GM12878 (cell line): ENCODE measurements around the gene NEURL4. TPM values are rescaled to one million over a fixed set of nuclear protein-coding genes. Genes with fewer than 3 reads are reported as not detected.

ENCODE experiments used
- FOS ChIP-seq: IDR thresholded peaks from 3 replicates; pipeline ENCODE4 v1.6.1; 2011; ENCODE audit warnings: borderline replicate concordance; ENCODE audit not compliant: insufficient read length; ENCODE audit errors: extremely low read depth
- FOXK2 ChIP-seq: fragments of 450-650 bp; IDR thresholded peaks from 2 replicates; pipeline ENCODE4 v1.6.1; 2017; ENCODE audit warnings: mild to moderate bottlenecking, moderate library complexity
- HDGF ChIP-seq: fragments of 450-650 bp; IDR thresholded peaks from 2 replicates; pipeline ENCODE4 v1.6.1; 2016; ENCODE audit warnings: antibody characterized with exemption
- JUND ChIP-seq: IDR thresholded peaks from 2 replicates; pipeline ENCODE4 v1.6.1; 2012; ENCODE audit warnings: low read depth, mild to moderate bottlenecking, low read length, improper control_type of control experiment, moderate library complexity
- KAT2A ChIP-seq: conservative IDR thresholded peaks from 2 replicates; pipeline ENCODE4 v1.6.1; 2011; ENCODE audit warnings: low read depth, low read length; ENCODE audit not compliant: control insufficient read depth
- MEF2B ChIP-seq: fragments of 450-650 bp; IDR thresholded peaks from 2 replicates; pipeline ENCODE4 v1.6.1; 2018; ENCODE audit warnings: mild to moderate bottlenecking, moderate library complexity; ENCODE audit not compliant: partially characterized antibody, poor library complexity, severe bottlenecking
- MYC ChIP-seq: IDR thresholded peaks from 2 replicates; pipeline ENCODE4 v1.6.1; 2011; ENCODE audit warnings: mild to moderate bottlenecking, low read length, moderate library complexity, inconsistent platforms; ENCODE audit not compliant: insufficient read depth, insufficient replicate concordance, insufficient read length, severe bottlenecking
- POLR2AphosphoS5 ChIP-seq: IDR thresholded peaks from 2 replicates; pipeline ENCODE4 v1.6.1; 2011; ENCODE audit warnings: mild to moderate bottlenecking, low read length, inconsistent platforms
- SMARCA5 ChIP-seq: fragments of 450-650 bp; IDR thresholded peaks from 2 replicates; pipeline ENCODE4 v1.6.1; 2017; ENCODE audit warnings: mild to moderate bottlenecking
- YY1 ChIP-seq: IDR thresholded peaks from 2 replicates; pipeline ENCODE4 v1.6.1; 2011; ENCODE audit warnings: low read depth, mild to moderate bottlenecking, low read length
- ZBED1 ChIP-seq: IDR thresholded peaks from 2 replicates; pipeline ENCODE4 v1.6.1; 2016; ENCODE audit warnings: borderline replicate concordance
- polyA plus RNA-seq, 11 experiments: library from polyadenylated mRNA; depleted of rRNA in 4 of 11; unstranded in 6 of 11; stranded (reverse) in 5 of 11; fragments of >200 nt; fragmentation: Nextera tagmentation in 4 of 11; fragmentation: Illumina TruSeq in 1 of 11; extraction: Ambion mirVana in 4 of 11; extraction: Trizol in 1 of 11; gene quantifications; 1 replicate in 1 of 11; 2 replicates in 10 of 11; pipeline versions ENCODE4 v1.2.1 to v1.2.3, GENCODE V29; 2011 to 2016; ENCODE audit warnings: inconsistent platforms in 2 of 11, missing spikeins in 2 of 11, low read depth in 1 of 11
- total RNA-seq, 4 experiments: library from RNA; depleted of rRNA in 3 of 4; stranded (reverse); fragments of >200 nt in 3 of 4; fragmentation: Illumina TruSeq in 1 of 4; extraction: Trizol in 1 of 4; gene quantifications; 2 replicates each; pipeline versions ENCODE4 v1.2.1 to v1.2.3, GENCODE V29; 2013 to 2021
- TF ChIP-seq, protein P1 (sequence below): fragments of 450-650 bp; IDR thresholded peaks from 2 replicates; pipeline ENCODE4 v1.6.1; 2017; ENCODE audit warnings: mild to moderate bottlenecking, moderate library complexity
- TF ChIP-seq, protein P2 (sequence below): IDR thresholded peaks from 2 replicates; pipeline ENCODE4 v1.6.1; 2012; ENCODE audit warnings: low read length, inconsistent platforms
- TF ChIP-seq, protein P3 (sequence below): fragments of 450-650 bp; IDR thresholded peaks from 2 replicates; pipeline ENCODE4 v1.6.1; 2018; ENCODE audit warnings: mild to moderate bottlenecking, low read depth, moderate library complexity; ENCODE audit not compliant: partially characterized antibody
- TF ChIP-seq, protein P4 (sequence below): IDR thresholded peaks from 2 replicates; pipeline ENCODE4 v1.6.1; 2011; ENCODE audit warnings: low read depth, low read length, improper control_type of control experiment, borderline replicate concordance
- TF ChIP-seq, protein P5 (sequence below): fragments of 450-650 bp; IDR thresholded peaks from 2 replicates; pipeline ENCODE4 v1.6.1; 2017; ENCODE audit warnings: mild to moderate bottlenecking, moderate library complexity

Gene NEURL4
- total and polyA plus RNA-seq, 10 of the 15 experiments (the other 5 are each of a cell fraction or from before 2014, with no cell fraction given): 0.03 to 41.9 (median 10.0) TPM

DNA sequence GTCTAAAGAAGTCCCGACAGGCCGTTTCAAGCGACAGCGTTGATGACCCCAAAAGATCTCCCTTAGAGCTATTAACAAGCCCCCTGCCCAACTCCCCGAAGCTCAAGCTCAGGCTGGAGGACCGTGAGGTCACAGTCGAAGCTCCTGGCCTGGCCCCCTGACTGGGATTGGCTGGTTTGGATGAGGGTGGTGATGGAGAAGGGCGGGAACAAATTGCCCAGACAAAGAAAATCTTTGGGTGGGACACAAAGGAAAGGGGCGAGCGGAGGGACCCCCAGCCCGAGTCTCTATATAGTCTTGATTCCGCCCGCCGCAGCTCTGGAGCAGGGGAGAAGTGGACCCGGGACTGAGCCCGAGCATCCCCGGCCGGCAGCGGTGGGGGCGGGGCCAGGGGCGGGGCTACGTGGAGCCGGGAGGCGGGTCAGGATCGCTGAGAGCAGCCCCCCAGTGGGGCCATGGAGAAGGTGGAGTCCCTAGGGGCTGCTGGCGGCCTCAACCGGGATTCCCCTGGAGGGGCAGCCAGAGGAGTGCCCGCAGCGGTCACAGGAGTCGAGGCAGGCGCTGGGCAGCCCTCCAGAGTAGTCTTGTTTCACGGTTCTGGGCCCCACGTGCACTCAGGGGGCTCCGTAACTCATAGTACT lies 982 bp upstream of the NEURL4 start (continued):
- TF ChIP-seq KAT2A: no peak
- TF ChIP-seq, protein P1, sequence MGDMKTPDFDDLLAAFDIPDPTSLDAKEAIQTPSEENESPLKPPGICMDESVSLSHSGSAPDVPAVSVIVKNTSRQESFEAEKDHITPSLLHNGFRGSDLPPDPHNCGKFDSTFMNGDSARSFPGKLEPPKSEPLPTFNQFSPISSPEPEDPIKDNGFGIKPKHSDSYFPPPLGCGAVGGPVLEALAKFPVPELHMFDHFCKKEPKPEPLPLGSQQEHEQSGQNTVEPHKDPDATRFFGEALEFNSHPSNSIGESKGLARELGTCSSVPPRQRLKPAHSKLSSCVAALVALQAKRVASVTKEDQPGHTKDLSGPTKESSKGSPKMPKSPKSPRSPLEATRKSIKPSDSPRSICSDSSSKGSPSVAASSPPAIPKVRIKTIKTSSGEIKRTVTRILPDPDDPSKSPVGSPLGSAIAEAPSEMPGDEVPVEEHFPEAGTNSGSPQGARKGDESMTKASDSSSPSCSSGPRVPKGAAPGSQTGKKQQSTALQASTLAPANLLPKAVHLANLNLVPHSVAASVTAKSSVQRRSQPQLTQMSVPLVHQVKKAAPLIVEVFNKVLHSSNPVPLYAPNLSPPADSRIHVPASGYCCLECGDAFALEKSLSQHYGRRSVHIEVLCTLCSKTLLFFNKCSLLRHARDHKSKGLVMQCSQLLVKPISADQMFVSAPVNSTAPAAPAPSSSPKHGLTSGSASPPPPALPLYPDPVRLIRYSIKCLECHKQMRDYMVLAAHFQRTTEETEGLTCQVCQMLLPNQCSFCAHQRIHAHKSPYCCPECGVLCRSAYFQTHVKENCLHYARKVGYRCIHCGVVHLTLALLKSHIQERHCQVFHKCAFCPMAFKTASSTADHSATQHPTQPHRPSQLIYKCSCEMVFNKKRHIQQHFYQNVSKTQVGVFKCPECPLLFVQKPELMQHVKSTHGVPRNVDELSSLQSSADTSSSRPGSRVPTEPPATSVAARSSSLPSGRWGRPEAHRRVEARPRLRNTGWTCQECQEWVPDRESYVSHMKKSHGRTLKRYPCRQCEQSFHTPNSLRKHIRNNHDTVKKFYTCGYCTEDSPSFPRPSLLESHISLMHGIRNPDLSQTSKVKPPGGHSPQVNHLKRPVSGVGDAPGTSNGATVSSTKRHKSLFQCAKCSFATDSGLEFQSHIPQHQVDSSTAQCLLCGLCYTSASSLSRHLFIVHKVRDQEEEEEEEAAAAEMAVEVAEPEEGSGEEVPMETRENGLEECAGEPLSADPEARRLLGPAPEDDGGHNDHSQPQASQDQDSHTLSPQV: no peak
- TF ChIP-seq, protein P2, sequence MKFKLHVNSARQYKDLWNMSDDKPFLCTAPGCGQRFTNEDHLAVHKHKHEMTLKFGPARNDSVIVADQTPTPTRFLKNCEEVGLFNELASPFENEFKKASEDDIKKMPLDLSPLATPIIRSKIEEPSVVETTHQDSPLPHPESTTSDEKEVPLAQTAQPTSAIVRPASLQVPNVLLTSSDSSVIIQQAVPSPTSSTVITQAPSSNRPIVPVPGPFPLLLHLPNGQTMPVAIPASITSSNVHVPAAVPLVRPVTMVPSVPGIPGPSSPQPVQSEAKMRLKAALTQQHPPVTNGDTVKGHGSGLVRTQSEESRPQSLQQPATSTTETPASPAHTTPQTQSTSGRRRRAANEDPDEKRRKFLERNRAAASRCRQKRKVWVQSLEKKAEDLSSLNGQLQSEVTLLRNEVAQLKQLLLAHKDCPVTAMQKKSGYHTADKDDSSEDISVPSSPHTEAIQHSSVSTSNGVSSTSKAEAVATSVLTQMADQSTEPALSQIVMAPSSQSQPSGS: no peak
- 0 out of 2 replicates have a peak, but pooled peaks have one; percentile 35 for TF ChIP-seq YY1
- TF ChIP-seq POLR2AphosphoS5: no peak; the same call in 1 of the 2 replicates
- TF ChIP-seq, protein P3, sequence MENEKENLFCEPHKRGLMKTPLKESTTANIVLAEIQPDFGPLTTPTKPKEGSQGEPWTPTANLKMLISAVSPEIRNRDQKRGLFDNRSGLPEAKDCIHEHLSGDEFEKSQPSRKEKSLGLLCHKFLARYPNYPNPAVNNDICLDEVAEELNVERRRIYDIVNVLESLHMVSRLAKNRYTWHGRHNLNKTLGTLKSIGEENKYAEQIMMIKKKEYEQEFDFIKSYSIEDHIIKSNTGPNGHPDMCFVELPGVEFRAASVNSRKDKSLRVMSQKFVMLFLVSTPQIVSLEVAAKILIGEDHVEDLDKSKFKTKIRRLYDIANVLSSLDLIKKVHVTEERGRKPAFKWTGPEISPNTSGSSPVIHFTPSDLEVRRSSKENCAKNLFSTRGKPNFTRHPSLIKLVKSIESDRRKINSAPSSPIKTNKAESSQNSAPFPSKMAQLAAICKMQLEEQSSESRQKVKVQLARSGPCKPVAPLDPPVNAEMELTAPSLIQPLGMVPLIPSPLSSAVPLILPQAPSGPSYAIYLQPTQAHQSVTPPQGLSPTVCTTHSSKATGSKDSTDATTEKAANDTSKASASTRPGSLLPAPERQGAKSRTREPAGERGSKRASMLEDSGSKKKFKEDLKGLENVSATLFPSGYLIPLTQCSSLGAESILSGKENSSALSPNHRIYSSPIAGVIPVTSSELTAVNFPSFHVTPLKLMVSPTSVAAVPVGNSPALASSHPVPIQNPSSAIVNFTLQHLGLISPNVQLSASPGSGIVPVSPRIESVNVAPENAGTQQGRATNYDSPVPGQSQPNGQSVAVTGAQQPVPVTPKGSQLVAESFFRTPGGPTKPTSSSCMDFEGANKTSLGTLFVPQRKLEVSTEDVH: no peak
- TF ChIP-seq SMARCA5: 0 out of 2 replicates have a peak, but pooled peaks have one; percentile 29
- TF ChIP-seq, protein P4, sequence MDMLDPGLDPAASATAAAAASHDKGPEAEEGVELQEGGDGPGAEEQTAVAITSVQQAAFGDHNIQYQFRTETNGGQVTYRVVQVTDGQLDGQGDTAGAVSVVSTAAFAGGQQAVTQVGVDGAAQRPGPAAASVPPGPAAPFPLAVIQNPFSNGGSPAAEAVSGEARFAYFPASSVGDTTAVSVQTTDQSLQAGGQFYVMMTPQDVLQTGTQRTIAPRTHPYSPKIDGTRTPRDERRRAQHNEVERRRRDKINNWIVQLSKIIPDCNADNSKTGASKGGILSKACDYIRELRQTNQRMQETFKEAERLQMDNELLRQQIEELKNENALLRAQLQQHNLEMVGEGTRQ: no peak
- TF ChIP-seq, protein P5, sequence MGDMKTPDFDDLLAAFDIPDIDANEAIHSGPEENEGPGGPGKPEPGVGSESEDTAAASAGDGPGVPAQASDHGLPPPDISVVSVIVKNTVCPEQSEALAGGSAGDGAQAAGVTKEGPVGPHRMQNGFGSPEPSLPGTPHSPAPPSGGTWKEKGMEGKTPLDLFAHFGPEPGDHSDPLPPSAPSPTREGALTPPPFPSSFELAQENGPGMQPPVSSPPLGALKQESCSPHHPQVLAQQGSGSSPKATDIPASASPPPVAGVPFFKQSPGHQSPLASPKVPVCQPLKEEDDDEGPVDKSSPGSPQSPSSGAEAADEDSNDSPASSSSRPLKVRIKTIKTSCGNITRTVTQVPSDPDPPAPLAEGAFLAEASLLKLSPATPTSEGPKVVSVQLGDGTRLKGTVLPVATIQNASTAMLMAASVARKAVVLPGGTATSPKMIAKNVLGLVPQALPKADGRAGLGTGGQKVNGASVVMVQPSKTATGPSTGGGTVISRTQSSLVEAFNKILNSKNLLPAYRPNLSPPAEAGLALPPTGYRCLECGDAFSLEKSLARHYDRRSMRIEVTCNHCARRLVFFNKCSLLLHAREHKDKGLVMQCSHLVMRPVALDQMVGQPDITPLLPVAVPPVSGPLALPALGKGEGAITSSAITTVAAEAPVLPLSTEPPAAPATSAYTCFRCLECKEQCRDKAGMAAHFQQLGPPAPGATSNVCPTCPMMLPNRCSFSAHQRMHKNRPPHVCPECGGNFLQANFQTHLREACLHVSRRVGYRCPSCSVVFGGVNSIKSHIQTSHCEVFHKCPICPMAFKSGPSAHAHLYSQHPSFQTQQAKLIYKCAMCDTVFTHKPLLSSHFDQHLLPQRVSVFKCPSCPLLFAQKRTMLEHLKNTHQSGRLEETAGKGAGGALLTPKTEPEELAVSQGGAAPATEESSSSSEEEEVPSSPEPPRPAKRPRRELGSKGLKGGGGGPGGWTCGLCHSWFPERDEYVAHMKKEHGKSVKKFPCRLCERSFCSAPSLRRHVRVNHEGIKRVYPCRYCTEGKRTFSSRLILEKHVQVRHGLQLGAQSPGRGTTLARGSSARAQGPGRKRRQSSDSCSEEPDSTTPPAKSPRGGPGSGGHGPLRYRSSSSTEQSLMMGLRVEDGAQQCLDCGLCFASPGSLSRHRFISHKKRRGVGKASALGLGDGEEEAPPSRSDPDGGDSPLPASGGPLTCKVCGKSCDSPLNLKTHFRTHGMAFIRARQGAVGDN: no peak
- TF ChIP-seq MEF2B: peak; percentile 84
- TF ChIP-seq FOXK2: no peak
- no peak for TF ChIP-seq MYC
- TF ChIP-seq HDGF: no peak
- no peak for TF ChIP-seq ZBED1
- TF ChIP-seq JUND: no peak
- TF ChIP-seq FOS: no peak
